Right lobe of liver (tissue), 6 donors: ENCODE results near the gene METTL8. TPM values are rescaled to one million over a fixed set of nuclear protein-coding genes. Genes with fewer than 3 reads are reported as not detected.

ENCODE experiments used
- ATAC-seq, 4 donors: fragments of 200-7000 bp; cut with Tn5 transposase; one replicate each; pipeline ENCODE4 v1.9.1; 2020; ENCODE audit warnings: mild to moderate bottlenecking in 4 of 4, moderate library complexity in 4 of 4
- DNase-seq, 3 donors: peaks; one replicate each; pipeline ENCODE4 v3.0.0-alpha.2; 2020
- H3K27ac ChIP-seq, 3 donors: fragments of 200-600 bp; one replicate each; pipeline ENCODE4 v1.8.0; 2022
- H3K27me3 ChIP-seq, 2 donors: fragments of 200-600 bp; one replicate each; pipeline ENCODE4 v1.8.0; 2022
- H3K36me3 ChIP-seq, 4 donors: fragments of 200-600 bp; sonication (generic) in 1 of 4; one replicate each; pipeline versions ENCODE4 v1.5.1 to v1.8.0; 2017 to 2022; ENCODE audit warnings: control low read depth in 1 of 4
- H3K4me1 ChIP-seq, 4 donors: fragments of 200-600 bp; sonication (generic) in 1 of 4; one replicate each; pipeline versions ENCODE4 v1.5.1 to v1.8.0; 2017 to 2022; ENCODE audit warnings: control low read depth in 1 of 4
- H3K4me3 ChIP-seq, 3 donors: fragments of 200-600 bp; one replicate each; pipeline ENCODE4 v1.8.0; 2022
- H3K9me3 ChIP-seq, 4 donors: fragments of 200-600 bp; sonication (generic) in 1 of 4; one replicate each; pipeline versions ENCODE4 v1.5.1 to v1.8.0; 2017 to 2022; ENCODE audit warnings: control low read depth in 1 of 4
- POLR2A ChIP-seq: fragments of 450-650 bp; IDR thresholded peaks from one replicate; pipeline ENCODE4 v1.6.1; 2017; ENCODE audit warnings: antibody characterized with exemption, mild to moderate bottlenecking
- WGBS: methylation state at CpG from one replicate; pipeline ENCODE4 v1.1.6; 2018; ENCODE audit warnings: low coverage, low lambda C conversion rate; ENCODE audit not compliant: insufficient coverage; ENCODE audit errors: missing lambda C conversion rate; 5-methylcytosine and 5-hydroxymethylcytosine counted together
- intact Hi-C, 2 donors: fragments of 100-400 bp; cut with DNase I; formaldehyde crosslinking; loops; one replicate each; pipeline versions ENCODE4 v1.11.2 to v1.14.1; 2022
- total RNA-seq, 6 experiments: library from RNA; depleted of rRNA in 2 of 6; stranded (reverse); fragments of >200 nt in 2 of 6; fragmentation: NEBNext Ultra II Directional in 3 of 6; extraction: Animal tissue kit (Norgen Biotek cat#: 25700) in 3 of 6; gene quantifications; one replicate each; pipeline versions ENCODE4 v1.1.0 to v1.2.4, GENCODE V29; 2016 to 2023
- TF ChIP-seq, protein P1 (sequence below), 4 donors: fragments of 200-600 bp in 3 of 4; fragments of 450-650 bp in 1 of 4; IDR thresholded peaks; one replicate each; pipeline versions ENCODE4 v1.5.1 to v1.8.0; 2016 to 2022; ENCODE audit warnings: antibody characterized with exemption in 4 of 4, mild to moderate bottlenecking in 2 of 4
- donor health status: DM: no; HTN: yes; CAD: no.
- donor health status: DM: no; HTN: no; CAD: no.
- donor health status: DM: no; HTN: no; CAD: no.
- donor health status: DM: no; HTN: yes; CAD: no.
- donor health status: DM: no; HTN: yes; CAD: no.

METTL8 gene
- total RNA-seq, 6 experiments from 2014 or later, result 6.5 to 13.8 (median 9.5) TPM

DNA sequence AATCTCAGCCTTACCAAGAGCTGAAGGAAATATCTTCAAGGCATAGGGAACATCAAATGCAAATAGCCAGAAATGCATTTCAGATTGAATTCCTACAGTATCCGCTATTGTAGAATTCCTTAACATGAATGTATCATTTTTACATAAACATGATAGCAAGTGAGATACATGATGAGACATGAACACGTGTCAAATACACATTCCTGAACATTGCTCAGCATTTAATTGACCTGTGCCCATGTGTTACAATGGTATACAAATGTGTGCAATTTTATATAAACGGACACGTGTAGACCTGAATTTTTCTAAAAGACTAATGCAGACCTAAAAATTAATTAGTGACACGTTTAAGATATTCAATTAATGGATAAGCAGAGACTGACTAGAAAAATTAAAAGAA lies 140.1 kb downstream of the METTL8 start:
- Histone ChIP-seq H3K27me3 (no peaks in the 10 kb centered on the region), H3K4me1 (no peaks in the 10 kb centered on the region), H3K36me3 (no peaks in the 10 kb centered on the region), H3K9me3 (no peaks in the 10 kb centered on the region), H3K27ac (no peak overlapping the region), H3K4me3 (no peak overlapping the region)
- TF ChIP-seq, protein P1, sequence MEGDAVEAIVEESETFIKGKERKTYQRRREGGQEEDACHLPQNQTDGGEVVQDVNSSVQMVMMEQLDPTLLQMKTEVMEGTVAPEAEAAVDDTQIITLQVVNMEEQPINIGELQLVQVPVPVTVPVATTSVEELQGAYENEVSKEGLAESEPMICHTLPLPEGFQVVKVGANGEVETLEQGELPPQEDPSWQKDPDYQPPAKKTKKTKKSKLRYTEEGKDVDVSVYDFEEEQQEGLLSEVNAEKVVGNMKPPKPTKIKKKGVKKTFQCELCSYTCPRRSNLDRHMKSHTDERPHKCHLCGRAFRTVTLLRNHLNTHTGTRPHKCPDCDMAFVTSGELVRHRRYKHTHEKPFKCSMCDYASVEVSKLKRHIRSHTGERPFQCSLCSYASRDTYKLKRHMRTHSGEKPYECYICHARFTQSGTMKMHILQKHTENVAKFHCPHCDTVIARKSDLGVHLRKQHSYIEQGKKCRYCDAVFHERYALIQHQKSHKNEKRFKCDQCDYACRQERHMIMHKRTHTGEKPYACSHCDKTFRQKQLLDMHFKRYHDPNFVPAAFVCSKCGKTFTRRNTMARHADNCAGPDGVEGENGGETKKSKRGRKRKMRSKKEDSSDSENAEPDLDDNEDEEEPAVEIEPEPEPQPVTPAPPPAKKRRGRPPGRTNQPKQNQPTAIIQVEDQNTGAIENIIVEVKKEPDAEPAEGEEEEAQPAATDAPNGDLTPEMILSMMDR (IDR thresholded peaks at IDR 0.05), result no peak
- TF ChIP-seq POLR2A, result no peak
- DNase-seq (no peak), ATAC-seq (no peak)
- intact Hi-C loops, result no loop called here
- WGBS, result 76% methylated on average over 5 of the region's 5 CpGs

DNA sequence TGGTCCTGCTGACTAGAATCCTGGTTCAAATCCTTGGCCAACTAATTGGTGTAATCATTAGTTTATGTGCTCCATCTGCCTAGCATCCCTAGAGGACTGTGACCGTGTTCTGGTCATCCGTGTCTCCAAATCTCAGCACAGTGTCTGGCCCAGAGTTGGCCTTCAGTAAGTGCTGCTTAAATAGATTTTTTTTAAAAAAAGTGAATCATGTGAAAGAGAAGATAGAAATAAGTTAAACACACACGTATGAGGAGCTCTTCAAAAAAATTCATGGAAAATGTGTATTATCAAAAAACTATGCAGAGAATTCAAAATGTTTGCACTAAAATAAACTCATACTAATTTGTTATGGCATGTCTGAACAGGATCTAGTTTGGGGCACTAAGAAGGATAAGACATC lies 143.8 kb downstream of the METTL8 start:
- Histone ChIP-seq H3K36me3 (no peaks in the 10 kb centered on the region), H3K4me3 (no peak overlapping the region), H3K27me3 (no peaks in the 10 kb centered on the region), H3K4me1 (no peaks in the 10 kb centered on the region), H3K27ac (no peak overlapping the region), H3K9me3 (no peaks in the 10 kb centered on the region)
- no peak for TF ChIP-seq POLR2A
- TF ChIP-seq, protein P1 (IDR thresholded peaks at IDR 0.05), result no peak
- intact Hi-C loops, result no loop called here
- WGBS, result 78% methylated on average over 3 of the region's 3 CpGs
- DNase-seq (no peak), ATAC-seq (no peak)

DNA sequence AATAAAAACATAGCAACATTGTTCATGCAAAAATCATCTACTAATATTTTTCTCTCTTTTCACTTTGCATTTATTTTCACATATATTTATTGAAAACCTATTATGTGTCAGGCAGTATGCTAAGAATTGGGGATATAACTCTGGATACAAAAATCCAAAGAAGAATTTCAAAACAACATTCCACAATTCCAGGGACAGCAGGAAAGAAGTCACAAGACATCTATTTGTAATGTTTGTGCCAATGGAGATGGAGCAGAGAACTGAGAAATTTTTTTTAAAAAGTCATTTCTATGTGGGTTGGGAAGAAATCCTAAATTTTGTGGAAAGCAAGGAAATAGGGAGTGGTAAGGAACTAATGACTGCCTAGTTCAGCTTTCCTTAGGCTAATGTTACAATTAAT lies 144.5 kb downstream of the METTL8 start:
- Histone ChIP-seq H3K4me1 (no peaks in the 10 kb centered on the region), H3K4me3 (no peak overlapping the region), H3K27ac (no peak overlapping the region), H3K36me3 (no peaks in the 10 kb centered on the region), H3K9me3 (no peaks in the 10 kb centered on the region), H3K27me3 (no peaks in the 10 kb centered on the region)
- no peak for DNase-seq
- no peak for ATAC-seq
- no peak for TF ChIP-seq POLR2A
- TF ChIP-seq, protein P1 (IDR thresholded peaks at IDR 0.05), result no peak
- intact Hi-C loops, result no loop called here

DNA sequence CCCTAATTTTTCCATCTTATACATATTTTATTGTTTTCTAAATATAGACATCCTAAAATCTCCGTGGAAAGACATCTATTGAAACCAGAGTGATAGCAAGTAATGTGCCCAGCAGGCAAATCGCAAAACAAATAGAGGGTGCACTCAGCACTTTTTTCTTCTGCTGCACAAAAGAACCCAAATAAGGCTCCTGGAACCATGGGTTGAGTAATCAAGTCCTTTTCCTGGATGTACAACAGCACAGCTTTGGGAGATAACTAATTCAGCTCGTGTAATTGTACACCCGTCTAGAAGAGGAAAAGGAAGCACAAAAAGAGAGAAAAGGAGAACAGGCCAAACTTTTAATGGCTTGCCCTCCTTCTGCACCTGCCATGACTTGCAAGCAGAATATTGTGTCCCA lies 146.2 kb downstream of the METTL8 start:
- intact Hi-C loops, result no loop called here
- Histone ChIP-seq H3K4me3 (no peak overlapping the region), H3K36me3 (no peaks in the 10 kb centered on the region), H3K27me3 (no peaks in the 10 kb centered on the region), H3K9me3 (no peaks in the 10 kb centered on the region), H3K27ac (no peak overlapping the region), H3K4me1 (no peaks in the 10 kb centered on the region)
- WGBS, result 50% methylated on average over 4 of the region's 4 CpGs
- TF ChIP-seq, protein P1 (IDR thresholded peaks at IDR 0.05), result no peak
- no peak for TF ChIP-seq POLR2A
- ATAC-seq (no peak), DNase-seq (no peak)

DNA sequence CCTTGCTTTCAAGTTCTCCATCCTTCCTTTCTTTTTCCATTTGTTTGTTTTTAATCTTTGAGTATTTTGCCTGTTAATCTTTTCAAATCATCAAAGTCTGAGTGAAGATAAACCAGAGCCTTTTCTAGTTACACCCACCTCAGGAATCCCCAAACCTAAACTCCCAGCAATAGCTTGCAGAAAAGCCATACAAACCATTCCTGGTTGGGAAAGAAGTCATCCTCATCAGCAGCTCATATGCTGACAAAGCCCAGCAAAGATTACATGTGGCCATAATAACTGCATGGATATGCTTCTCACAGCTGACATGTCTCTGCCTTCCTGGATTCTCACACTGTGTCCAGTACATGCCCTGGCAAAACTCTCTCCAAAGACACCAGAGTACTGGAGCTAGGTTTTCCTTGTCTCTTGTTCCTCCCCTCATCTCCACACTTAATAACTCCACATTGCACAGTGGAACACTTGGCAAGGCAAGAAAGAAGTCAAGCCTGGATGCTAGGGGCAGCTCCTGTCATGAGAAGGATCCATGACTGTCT lies 146.7 kb downstream of the METTL8 start:
- DNase-seq (no peak), ATAC-seq (no peak)
- H3K9me3 ChIP-seq, result no peaks in the 10 kb centered on the region
- H3K4me1 ChIP-seq, result no peaks in the 10 kb centered on the region
- intact Hi-C loops, result no loop called here
- TF ChIP-seq POLR2A, result no peak
- TF ChIP-seq, protein P1 (IDR thresholded peaks at IDR 0.05), result no peak
- H3K27ac ChIP-seq, result no peak overlapping the region
- H3K36me3 ChIP-seq, result no peaks in the 10 kb centered on the region
- H3K27me3 ChIP-seq, result no peaks in the 10 kb centered on the region
- H3K4me3 ChIP-seq, result no peak overlapping the region
